ENCODE results near the gene PRKCH.

GRCh38 chr14:61387076-61387475, 65.7 kb downstream of the PRKCH start:
- TF ChIP-seq POLR2AphosphoS5 (IDR thresholded peaks at IDR 0.05; ENCODE audit: insufficient read depth in 1 of 2, low read depth in 1 of 2) (no peak), CTCF (IDR thresholded peaks at IDR 0.05) (no peak), POLR2A (IDR thresholded peaks at IDR 0.05) (no peak)
